ENCODE measurements around the gene MAP1LC3A.
A peak's percentile ranks its signal among the peaks of the same experiment; 100 is the strongest.

- TF ChIP-seq MAX (IDR thresholded peaks at IDR 0.05; ENCODE audit: low read depth, low read length): peak; percentile 5; the same call in 1 of the 2 replicates
- TF ChIP-seq CTCF (IDR thresholded peaks at IDR 0.05; ENCODE audit: low read depth, low read length): no peak
- no peak for TF ChIP-seq POLR2A (IDR thresholded peaks at IDR 0.05; ENCODE audit: extremely low read depth, insufficient read length)
Measured at GRCh38 chr20:34570859-34571306, 12.4 kb downstream of the MAP1LC3A start.
